ENCODE results near the gene SLIT3.

- TF ChIP-seq, protein P1, sequence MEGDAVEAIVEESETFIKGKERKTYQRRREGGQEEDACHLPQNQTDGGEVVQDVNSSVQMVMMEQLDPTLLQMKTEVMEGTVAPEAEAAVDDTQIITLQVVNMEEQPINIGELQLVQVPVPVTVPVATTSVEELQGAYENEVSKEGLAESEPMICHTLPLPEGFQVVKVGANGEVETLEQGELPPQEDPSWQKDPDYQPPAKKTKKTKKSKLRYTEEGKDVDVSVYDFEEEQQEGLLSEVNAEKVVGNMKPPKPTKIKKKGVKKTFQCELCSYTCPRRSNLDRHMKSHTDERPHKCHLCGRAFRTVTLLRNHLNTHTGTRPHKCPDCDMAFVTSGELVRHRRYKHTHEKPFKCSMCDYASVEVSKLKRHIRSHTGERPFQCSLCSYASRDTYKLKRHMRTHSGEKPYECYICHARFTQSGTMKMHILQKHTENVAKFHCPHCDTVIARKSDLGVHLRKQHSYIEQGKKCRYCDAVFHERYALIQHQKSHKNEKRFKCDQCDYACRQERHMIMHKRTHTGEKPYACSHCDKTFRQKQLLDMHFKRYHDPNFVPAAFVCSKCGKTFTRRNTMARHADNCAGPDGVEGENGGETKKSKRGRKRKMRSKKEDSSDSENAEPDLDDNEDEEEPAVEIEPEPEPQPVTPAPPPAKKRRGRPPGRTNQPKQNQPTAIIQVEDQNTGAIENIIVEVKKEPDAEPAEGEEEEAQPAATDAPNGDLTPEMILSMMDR (IDR thresholded peaks at IDR 0.05 in 2 of 3, conservative IDR thresholded peaks at IDR 0.05 in 1 of 3; ENCODE audit: borderline replicate concordance in 1 of 3, insufficient read depth in 1 of 3, low read depth in 2 of 3, low read length in 2 of 3): no peak
- TF ChIP-seq POLR2A (IDR thresholded peaks at IDR 0.05; ENCODE audit: borderline replicate concordance, extremely low read depth, insufficient read depth, insufficient read length) (no peak), MAX (IDR thresholded peaks at IDR 0.05) (no peak), TCF7L2 (IDR thresholded peaks at IDR 0.05; ENCODE audit: borderline replicate concordance, extremely low read depth, insufficient read depth, insufficient read length) (no peak), EZH2phosphoT487 (IDR thresholded peaks at IDR 0.05; ENCODE audit: borderline replicate concordance) (no peak), EZH2 (IDR thresholded peaks at IDR 0.05) (no peak), REST (IDR thresholded peaks at IDR 0.05; ENCODE audit: low read depth) (no peak), POLR2AphosphoS5 (IDR thresholded peaks at IDR 0.05; ENCODE audit: low read depth, low read length) (no peak), CEBPB (IDR thresholded peaks at IDR 0.05; ENCODE audit: low read depth) (no peak), SP1 (IDR thresholded peaks at IDR 0.05; ENCODE audit: low read depth) (no peak), ZNF274 (IDR thresholded peaks at IDR 0.05; ENCODE audit: low read depth, low read length) (no peak), ZBTB33 (IDR thresholded peaks at IDR 0.05; ENCODE audit: extremely low read depth, insufficient replicate concordance, low read length) (no peak), YY1 (IDR thresholded peaks at IDR 0.05; ENCODE audit: extremely low read depth, insufficient replicate concordance, low read depth, low read length) (no peak)
Measured at GRCh38 chr5:169218861-169219260, 82.1 kb downstream of the SLIT3 start.

Data from HCT116 (cell line).